GM10248 (cell line): Measurements from ENCODE around the gene CD109.
A peak's percentile ranks its signal among the peaks of the same experiment; 100 is the strongest.

Experiments
- CTCF ChIA-PET: fragments of 300-600 bp; sonication (Branson Sonifier 250); formaldehyde crosslinking; extraction: SDS; loops from one replicate; lab custom pipeline; 2021; ENCODE audit warnings: antibody characterized with exemption; lab: Yijun Ruan, JAX
- POLR2A ChIA-PET: fragments of 350-650 bp; sonication (Branson Sonifier 250); formaldehyde crosslinking; extraction: SDS; loops from one replicate; lab custom pipeline; 2020; ENCODE audit warnings: antibody characterized with exemption; lab: Yijun Ruan, JAX
- DNase-seq: peaks from one replicate; pipeline ENCODE4 v3.0.0; 2012; ENCODE audit errors: extremely low spot score
- TF ChIP-seq, protein P1 (sequence below): IDR thresholded peaks from 2 replicates; pipeline ENCODE4 v1.5.1; 2012; ENCODE audit warnings: mild to moderate bottlenecking, low read depth; ENCODE audit errors: extremely low read depth, missing control alignments, control extremely low read depth

Gene CD109

DNA sequence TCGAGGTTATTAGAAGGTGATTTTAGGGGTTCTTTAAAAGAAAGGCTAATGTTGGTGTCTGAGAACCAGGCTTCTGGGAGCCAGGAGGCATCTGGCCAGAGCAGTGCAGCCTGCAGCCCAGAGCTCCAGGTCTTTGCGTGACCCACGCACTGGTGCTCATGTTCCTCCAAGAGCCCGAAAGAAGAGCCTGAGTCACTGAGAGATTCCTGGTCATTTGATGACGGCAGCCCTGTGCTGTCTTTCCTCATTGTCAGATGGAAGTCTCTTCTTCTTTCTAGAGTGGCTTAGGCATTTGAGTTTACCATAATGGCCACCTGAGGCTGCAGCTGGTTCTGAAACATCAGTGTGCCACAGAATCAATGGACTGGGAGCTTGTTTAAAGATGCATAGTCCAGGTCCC lies 46.4 kb downstream of the CD109 start:
- TF ChIP-seq, protein P1, sequence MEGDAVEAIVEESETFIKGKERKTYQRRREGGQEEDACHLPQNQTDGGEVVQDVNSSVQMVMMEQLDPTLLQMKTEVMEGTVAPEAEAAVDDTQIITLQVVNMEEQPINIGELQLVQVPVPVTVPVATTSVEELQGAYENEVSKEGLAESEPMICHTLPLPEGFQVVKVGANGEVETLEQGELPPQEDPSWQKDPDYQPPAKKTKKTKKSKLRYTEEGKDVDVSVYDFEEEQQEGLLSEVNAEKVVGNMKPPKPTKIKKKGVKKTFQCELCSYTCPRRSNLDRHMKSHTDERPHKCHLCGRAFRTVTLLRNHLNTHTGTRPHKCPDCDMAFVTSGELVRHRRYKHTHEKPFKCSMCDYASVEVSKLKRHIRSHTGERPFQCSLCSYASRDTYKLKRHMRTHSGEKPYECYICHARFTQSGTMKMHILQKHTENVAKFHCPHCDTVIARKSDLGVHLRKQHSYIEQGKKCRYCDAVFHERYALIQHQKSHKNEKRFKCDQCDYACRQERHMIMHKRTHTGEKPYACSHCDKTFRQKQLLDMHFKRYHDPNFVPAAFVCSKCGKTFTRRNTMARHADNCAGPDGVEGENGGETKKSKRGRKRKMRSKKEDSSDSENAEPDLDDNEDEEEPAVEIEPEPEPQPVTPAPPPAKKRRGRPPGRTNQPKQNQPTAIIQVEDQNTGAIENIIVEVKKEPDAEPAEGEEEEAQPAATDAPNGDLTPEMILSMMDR: no peak
- POLR2A ChIA-PET: no interaction called here
- DNase-seq: no peak
- CTCF ChIA-PET: interaction anchor here (1.0 to 3.0 kb wide), 5 partner anchors 9 to 1467 kb away, joined by 3 to 24 read pairs (median 5); no protein-coding TSS in a partner anchor

DNA sequence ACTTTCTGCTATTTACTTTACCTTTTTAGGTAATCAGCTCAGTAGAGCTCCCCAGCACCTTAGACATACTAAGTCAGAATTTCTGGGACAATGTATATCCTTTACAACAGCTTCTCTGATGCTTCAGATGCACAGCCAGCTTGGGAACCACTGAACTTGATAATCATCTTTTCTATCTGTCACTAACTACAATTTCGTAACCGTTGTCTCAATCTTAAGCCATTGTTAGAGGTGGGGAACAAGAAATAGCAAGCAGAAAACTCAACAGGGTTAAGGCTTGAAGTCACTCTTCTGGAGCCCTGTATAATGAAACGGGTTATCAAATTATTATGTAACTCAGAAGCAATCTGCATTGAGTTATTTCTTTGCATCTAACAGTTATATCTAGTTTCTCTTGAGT lies 47.1 kb downstream of the CD109 start:
- CTCF ChIA-PET: interaction anchor here (1.0 to 3.0 kb wide), 5 partner anchors 9 to 1467 kb away, joined by 3 to 24 read pairs (median 5); no protein-coding TSS in a partner anchor
- DNase-seq: no peak
- POLR2A ChIA-PET: no interaction called here
- TF ChIP-seq, protein P1: no peak

DNA sequence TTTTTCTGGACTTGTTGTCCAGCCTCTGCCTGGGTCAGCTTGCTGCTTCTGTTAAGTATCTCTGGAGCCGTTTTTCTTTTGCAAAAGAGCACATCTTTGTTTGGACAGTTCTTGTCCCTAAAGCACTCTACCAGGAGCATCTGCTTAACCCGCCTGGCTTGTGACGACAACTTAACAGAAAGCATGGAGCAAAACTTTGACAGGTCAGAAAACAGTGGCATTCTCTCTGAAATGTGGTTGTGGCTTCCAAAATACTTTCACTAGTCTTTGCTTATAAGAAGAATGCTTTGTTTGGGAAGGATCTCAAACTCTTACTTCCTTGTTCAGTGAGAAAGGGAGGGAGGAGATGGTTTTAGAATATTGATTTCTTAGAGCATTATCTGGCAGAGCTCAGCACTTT lies 47.6 kb downstream of the CD109 start:
- TF ChIP-seq, protein P1: no peak
- DNase-seq: no peak
- ChIA-PET POLR2A (no interaction called here), CTCF (interaction anchor here (1.2 to 3.0 kb wide), 4 partner anchors 11 to 1466 kb away, joined by 3 to 24 read pairs (median 12); no protein-coding TSS in a partner anchor)

DNA sequence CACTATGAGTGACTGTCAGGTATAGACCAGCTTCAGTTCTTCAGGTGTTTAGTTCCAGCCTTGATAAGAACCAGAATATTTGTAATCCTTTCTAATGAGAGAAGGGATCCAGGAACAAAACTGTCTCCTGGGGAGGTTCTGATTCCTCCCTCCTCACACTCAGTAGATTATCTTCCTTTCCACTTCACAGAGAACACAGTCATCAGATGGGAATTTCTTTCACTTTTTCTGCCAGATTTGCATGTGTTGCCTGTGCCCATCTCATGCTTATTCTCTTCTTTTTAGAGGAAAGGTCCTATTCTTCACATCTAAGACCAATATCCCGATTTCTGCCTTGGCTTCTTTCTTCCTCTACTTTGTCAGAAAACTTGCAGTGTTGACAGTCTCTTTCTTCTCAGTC lies 50.8 kb downstream of the CD109 start:
- ChIA-PET CTCF (no interaction called here), POLR2A (no interaction called here)
- no peak for DNase-seq
- TF ChIP-seq, protein P1: no peak

DNA sequence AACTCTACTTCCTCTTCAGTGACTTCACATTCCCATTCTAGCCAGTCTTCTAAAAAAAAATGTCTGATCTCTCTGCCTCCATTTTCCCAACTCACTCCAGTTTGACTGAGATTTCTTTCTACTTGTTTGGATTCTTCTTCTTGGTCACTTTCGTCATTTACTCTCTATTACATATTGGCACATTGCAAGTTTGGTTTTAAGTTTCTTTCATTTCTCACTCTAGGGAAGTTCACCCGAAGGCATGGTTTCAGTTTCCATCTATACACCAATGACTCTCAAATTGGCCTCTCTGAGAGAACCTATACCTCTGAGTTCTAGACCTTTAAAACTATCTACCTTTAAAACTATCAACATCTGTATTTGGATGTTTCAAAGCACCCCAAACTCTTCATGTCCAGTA lies 51.3 kb downstream of the CD109 start:
- TF ChIP-seq, protein P1: no peak
- ChIA-PET POLR2A (no interaction called here), CTCF (interaction anchor here (1.1 to 4.7 kb wide), 7 partner anchors 9 to 1462 kb away, joined by 3 to 51 read pairs (median 7); no protein-coding TSS in a partner anchor)
- DNase-seq: peak; percentile 52

DNA sequence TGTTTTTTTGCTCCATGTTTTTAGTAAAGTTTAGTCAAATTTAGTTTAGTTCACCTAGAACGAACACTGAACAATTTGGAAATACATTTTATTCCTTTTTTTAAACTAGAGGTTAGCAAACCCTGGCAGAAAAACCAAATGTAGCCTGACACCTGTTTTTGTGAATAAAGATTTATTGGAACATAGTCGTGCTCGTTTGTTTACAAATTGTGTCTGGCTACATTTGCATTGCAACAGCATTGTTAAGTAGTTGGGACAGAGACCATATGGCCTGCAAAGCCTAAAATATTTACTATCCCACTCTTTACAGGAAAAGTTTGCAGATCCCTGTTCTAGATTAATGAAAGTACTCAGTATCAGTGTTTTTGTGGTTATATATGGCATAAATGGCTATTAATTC lies 56.9 kb downstream of the CD109 start:
- CTCF ChIA-PET: no interaction called here
- TF ChIP-seq, protein P1: no peak
- POLR2A ChIA-PET: no interaction called here
- DNase-seq: no peak
